ENCODE measurements around the gene SLC2A3.
"Not testable (repeated sequence)": the region's sequence is repeated elsewhere in the genome, so short reads cannot be mapped to it uniquely, and the experiment has no call there.

Gene SLC2A3

GRCh38 chr12:7923241-7924236, 12.4 kb downstream of the SLC2A3 start:
- H3K27me3 ChIP-seq (ENCODE audit: control insufficient read depth, insufficient read depth, low read length): no peaks in the 10 kb centered on the region
- no peak for TF ChIP-seq CTCF (IDR thresholded peaks at IDR 0.05)
- no peak overlapping the region for H3K9ac ChIP-seq
- no peak overlapping the region for H3K4me3 ChIP-seq (ENCODE audit: low read depth, low read length)
- no peaks in the 10 kb centered on the region for H3K36me3 ChIP-seq (ENCODE audit: control insufficient read depth, insufficient read depth, low read length)
- H3K27ac ChIP-seq: no peak overlapping the region
- H3K79me2 ChIP-seq: no peaks in the 10 kb centered on the region
- no peak overlapping the region for H3K4me2 ChIP-seq (ENCODE audit: low read length)
- H3K4me1 ChIP-seq: no peaks in the 10 kb centered on the region
- H2AFZ ChIP-seq: no peak overlapping the region
- H3K9me3 ChIP-seq (ENCODE audit: control insufficient read depth, low read length): no peaks in the 10 kb centered on the region

GRCh38 chr12:7921181-7921580, 14.8 kb downstream of the SLC2A3 start:
- not testable (repeated sequence) for H3K4me2 ChIP-seq (ENCODE audit: low read length); H3K4me3 ChIP-seq (ENCODE audit: low read depth, low read length); H3K27ac ChIP-seq; H2AFZ ChIP-seq; H3K9me3 ChIP-seq (ENCODE audit: control insufficient read depth, low read length); H3K27me3 ChIP-seq (ENCODE audit: control insufficient read depth, insufficient read depth, low read length); H3K79me2 ChIP-seq; H3K9ac ChIP-seq; H3K4me1 ChIP-seq; H3K36me3 ChIP-seq (ENCODE audit: control insufficient read depth, insufficient read depth, low read length)

GRCh38 chr12:7918268-7918590, 17.8 kb downstream of the SLC2A3 start:
- H2AFZ ChIP-seq; H3K9me3 ChIP-seq (ENCODE audit: control insufficient read depth, low read length); H3K79me2 ChIP-seq; H3K4me3 ChIP-seq (ENCODE audit: low read depth, low read length); H3K27me3 ChIP-seq (ENCODE audit: control insufficient read depth, insufficient read depth, low read length); H3K4me2 ChIP-seq (ENCODE audit: low read length); H3K9ac ChIP-seq; H3K27ac ChIP-seq; H3K4me1 ChIP-seq; H3K36me3 ChIP-seq (ENCODE audit: control insufficient read depth, insufficient read depth, low read length): not testable (repeated sequence)

GRCh38 chr12:7917392-7918267, 18.4 kb downstream of the SLC2A3 start:
- Histone ChIP-seq H3K79me2 (no peaks in the 10 kb centered on the region), H3K4me1 (no peaks in the 10 kb centered on the region), H3K9ac (no peak overlapping the region), H3K27ac (no peak overlapping the region), H3K27me3 (ENCODE audit: control insufficient read depth, insufficient read depth, low read length) (no peaks in the 10 kb centered on the region), H2AFZ (no peak overlapping the region), H3K4me2 (ENCODE audit: low read length) (no peak overlapping the region), H3K9me3 (ENCODE audit: control insufficient read depth, low read length) (no peaks in the 10 kb centered on the region), H3K4me3 (ENCODE audit: low read depth, low read length) (no peak overlapping the region), H3K36me3 (ENCODE audit: control insufficient read depth, insufficient read depth, low read length) (no peaks in the 10 kb centered on the region)
- no peak for TF ChIP-seq CTCF (IDR thresholded peaks at IDR 0.05)

- no peaks in the 10 kb centered on the region for H3K36me3 ChIP-seq (ENCODE audit: control insufficient read depth, insufficient read depth, low read length)
- H3K27ac ChIP-seq: no peak overlapping the region
- TF ChIP-seq CTCF (IDR thresholded peaks at IDR 0.05): no peak
- no peak overlapping the region for H2AFZ ChIP-seq
- no peak overlapping the region for H3K4me2 ChIP-seq (ENCODE audit: low read length)
- no peaks in the 10 kb centered on the region for H3K4me1 ChIP-seq
- H3K27me3 ChIP-seq (ENCODE audit: control insufficient read depth, insufficient read depth, low read length): no peaks in the 10 kb centered on the region
- H3K79me2 ChIP-seq: no peaks in the 10 kb centered on the region
- no peak overlapping the region for H3K4me3 ChIP-seq (ENCODE audit: low read depth, low read length)
- H3K9ac ChIP-seq: no peak overlapping the region
- H3K9me3 ChIP-seq (ENCODE audit: control insufficient read depth, low read length): no peaks in the 10 kb centered on the region
Observed at GRCh38 chr12:7916936-7917335, 19.1 kb downstream of the SLC2A3 start.
